COLO829 (cell line): ENCODE measurements around the gene TEX51.

Experiments
- DNase-seq: peaks from one replicate; pipeline ENCODE4 v3.0.0; 2012; ENCODE audit warnings: low spot score

Gene TEX51

GRCh38 chr2:126893606-126894005 lies 5.1 kb upstream of the TEX51 start:
- DNase-seq: no peak

GRCh38 chr2:126894082-126894481 lies 4.6 kb upstream of the TEX51 start:
- DNase-seq: no peak

GRCh38 chr2:126894585-126895182 lies 4.0 kb upstream of the TEX51 start:
- DNase-seq: no peak

- no peak for DNase-seq
These were observed 3.4 kb upstream of the TEX51 start for GRCh38 chr2:126895336-126895735.

- no peak for DNase-seq
These were observed 2.2 kb upstream of the TEX51 start for GRCh38 chr2:126896471-126896870.

GRCh38 chr2:126899616-126900185 lies 1.0 kb downstream of the TEX51 start:
- DNase-seq: no peak

GRCh38 chr2:126900646-126901319 lies 2.1 kb downstream of the TEX51 start:
- DNase-seq: no peak

- no peak for DNase-seq
These were observed 2.8 kb downstream of the TEX51 start for GRCh38 chr2:126901459-126901858.

GRCh38 chr2:126902152-126902835 lies 3.6 kb downstream of the TEX51 start:
- no peak for DNase-seq

GRCh38 chr2:126902859-126903258 lies 4.2 kb downstream of the TEX51 start:
- DNase-seq: no peak

- no peak for DNase-seq
These were observed 7.3 kb downstream of the TEX51 start for GRCh38 chr2:126905991-126906390.

GRCh38 chr2:126906781-126907180 lies 8.1 kb downstream of the TEX51 start:
- no peak for DNase-seq

- DNase-seq: no peak
These were observed 9.0 kb downstream of the TEX51 start for GRCh38 chr2:126907671-126908070.

- DNase-seq: no peak
These were observed 10.1 kb downstream of the TEX51 start for GRCh38 chr2:126908721-126909177.

- no peak for DNase-seq
These were observed 10.7 kb downstream of the TEX51 start for GRCh38 chr2:126909366-126909765.

- DNase-seq: no peak
These were observed 11.1 kb downstream of the TEX51 start for GRCh38 chr2:126909781-126910180.

- no peak for DNase-seq
These were observed 11.9 kb downstream of the TEX51 start for GRCh38 chr2:126910637-126911036.

- DNase-seq: no peak
These were observed 12.6 kb downstream of the TEX51 start for GRCh38 chr2:126911111-126911796.

GRCh38 chr2:126912201-126912600 lies 13.5 kb downstream of the TEX51 start:
- no peak for DNase-seq

GRCh38 chr2:126913329-126913728 lies 14.6 kb downstream of the TEX51 start:
- no peak for DNase-seq

- no peak for DNase-seq
These were observed 15.4 kb downstream of the TEX51 start for GRCh38 chr2:126913881-126914615.
